GM06990 (cell line): ENCODE measurements around the gene HHIPL1.

Experiments used
- DNase-seq: peaks from one replicate; pipeline ENCODE4 v3.0.0-alpha.2; 2011; ENCODE audit not compliant: insufficient read length; ENCODE audit errors: extremely low read depth
- H3K27me3 ChIP-seq: replicated peaks from 2 replicates; pipeline ENCODE4 v1.6.0; 2011; ENCODE audit warnings: low read length; ENCODE audit not compliant: control insufficient read depth, insufficient read depth
- H3K36me3 ChIP-seq: 2 replicates; pipeline ENCODE4 v1.5.1; 2011; ENCODE audit warnings: low read length; ENCODE audit not compliant: control insufficient read depth, insufficient read depth
- H3K4me3 ChIP-seq: replicated peaks from 2 replicates; pipeline ENCODE4 v1.5.1; 2011; ENCODE audit warnings: low read depth, mild to moderate bottlenecking, control low read depth, low read length
- CTCF ChIP-seq: IDR thresholded peaks from 2 replicates; pipeline ENCODE4 v1.5.1; 2011; ENCODE audit warnings: low read length, control low read depth, mild to moderate bottlenecking, inconsistent platforms; ENCODE audit not compliant: insufficient read depth, poor library complexity, severe bottlenecking

HHIPL1 gene

DNA sequence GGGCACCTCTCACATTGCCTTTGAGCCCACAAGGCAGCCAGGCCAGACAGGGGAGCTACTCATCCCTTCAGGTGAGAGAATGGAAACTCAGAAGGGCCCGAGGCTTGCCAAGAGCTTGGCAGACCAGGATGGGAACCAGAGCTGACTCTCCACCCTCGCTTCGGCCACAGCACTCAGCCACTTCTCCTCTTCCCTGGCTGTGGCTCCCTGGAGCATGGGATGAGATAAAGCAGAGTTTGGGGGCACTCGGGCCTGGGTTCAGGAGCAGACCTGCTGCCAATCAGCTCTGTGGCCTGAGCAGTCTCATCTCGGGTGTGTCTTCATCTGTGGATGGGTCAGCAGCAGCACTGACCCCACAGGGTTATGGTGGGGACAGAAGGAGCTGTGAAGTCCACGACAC, 20.9 kb upstream of the HHIPL1 start:
- Histone ChIP-seq H3K4me3 (no peak overlapping the region), H3K27me3 (no peaks in the 10 kb centered on the region), H3K36me3 (no peaks in the 10 kb centered on the region)
- no peak for DNase-seq
- TF ChIP-seq CTCF: no peak

DNA sequence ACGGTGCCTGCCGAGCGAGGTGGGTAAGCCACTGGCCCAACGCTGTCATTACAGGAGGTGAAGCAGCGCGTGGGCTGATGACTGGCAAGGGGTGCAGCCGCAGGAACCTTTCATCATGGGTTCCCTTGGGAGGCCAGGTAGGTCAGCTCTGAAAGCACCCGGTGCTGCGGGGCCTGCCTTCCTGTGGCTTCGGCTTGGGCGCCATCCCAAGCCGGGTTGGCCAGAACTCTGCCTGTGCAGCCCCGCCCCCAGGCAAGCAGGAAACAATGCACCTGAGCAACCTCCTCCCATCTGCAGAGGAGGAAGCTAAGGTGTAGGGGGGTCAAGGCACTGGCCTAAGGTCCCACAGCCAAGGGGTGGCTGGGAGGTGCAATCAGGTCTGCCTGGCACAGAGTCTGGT, 20.0 kb upstream of the HHIPL1 start:
- H3K4me3 ChIP-seq: no peak overlapping the region
- no peaks in the 10 kb centered on the region for H3K36me3 ChIP-seq
- H3K27me3 ChIP-seq: no peaks in the 10 kb centered on the region
- DNase-seq: no peak
- TF ChIP-seq CTCF: no peak

DNA sequence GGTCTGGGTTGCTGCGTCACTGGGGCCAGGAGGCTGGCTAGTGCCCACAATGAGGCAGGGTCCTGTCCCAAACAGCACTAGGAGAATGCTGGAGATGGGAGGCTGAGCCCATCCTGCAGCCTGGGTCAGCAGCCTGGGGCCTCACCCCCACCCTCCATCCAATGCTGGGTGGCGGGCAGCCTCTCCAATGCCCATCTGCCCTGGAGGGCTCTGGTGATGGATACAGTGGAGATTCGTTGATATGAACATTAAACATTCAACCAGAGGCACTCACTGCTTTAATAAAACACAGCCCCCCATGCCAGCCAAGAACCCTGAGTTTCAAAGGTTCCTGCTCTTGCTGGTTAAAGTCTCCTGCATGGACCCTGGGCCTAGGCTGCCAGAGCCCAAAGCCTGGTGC, 19.5 kb upstream of the HHIPL1 start:
- Histone ChIP-seq H3K4me3 (no peak overlapping the region), H3K27me3 (no peaks in the 10 kb centered on the region), H3K36me3 (no peaks in the 10 kb centered on the region)
- no peak for TF ChIP-seq CTCF
- DNase-seq: no peak

DNA sequence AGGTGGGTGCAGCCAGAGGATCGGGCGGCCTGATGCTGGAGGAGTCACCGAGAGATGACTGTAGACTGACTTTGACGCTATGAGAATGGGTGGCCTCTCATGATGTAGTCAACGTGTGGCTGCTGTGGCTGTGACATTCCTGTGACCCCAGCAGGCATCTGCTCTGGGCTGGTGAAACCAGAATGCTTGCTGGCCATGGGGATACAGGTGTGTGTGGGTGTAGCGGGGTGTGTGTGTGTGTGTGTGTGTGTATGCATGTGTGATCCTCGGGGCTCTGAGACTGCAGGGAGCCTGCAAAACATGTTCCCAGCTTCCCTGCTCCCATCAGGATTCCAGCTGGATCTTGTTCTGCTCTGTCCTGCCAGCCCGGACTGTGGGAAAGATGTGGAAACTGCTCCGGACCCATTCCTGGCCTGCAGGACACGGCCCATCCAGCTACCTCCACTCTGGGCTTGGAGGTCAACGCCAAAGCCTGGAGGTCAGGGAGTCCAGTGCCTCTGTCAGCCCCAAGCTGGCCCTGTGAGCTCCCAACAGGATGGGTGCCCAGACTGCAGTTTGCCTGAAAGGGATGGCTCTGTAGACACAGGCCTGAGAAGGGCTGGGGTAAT, 18.8 kb upstream of the HHIPL1 start:
- TF ChIP-seq CTCF: no peak
- H3K36me3 ChIP-seq: no peaks in the 10 kb centered on the region
- H3K27me3 ChIP-seq: no peaks in the 10 kb centered on the region
- H3K4me3 ChIP-seq: no peak overlapping the region
- no peak for DNase-seq

DNA sequence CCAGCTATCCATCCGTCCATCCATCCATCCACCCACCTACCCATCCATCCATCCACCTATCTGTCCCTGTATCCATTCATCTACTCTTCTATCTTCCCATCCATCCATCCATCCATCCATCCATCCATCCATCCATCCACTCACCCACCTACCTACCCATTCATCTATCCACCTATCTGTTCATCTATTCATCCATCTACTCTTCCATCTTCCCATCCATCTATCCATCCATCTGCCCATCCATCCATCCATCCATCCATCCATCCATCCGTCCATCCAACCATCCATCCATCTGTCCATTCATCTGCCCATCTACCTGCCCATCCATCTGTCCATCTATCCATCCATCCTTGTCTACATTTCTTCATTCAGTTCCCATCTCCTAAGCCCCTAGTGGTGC, 17.8 kb upstream of the HHIPL1 start:
- no peak for TF ChIP-seq CTCF
- no peak for DNase-seq
- Histone ChIP-seq H3K27me3 (no peaks in the 10 kb centered on the region; the same call in 1 of the 2 replicates), H3K36me3 (no peaks in the 10 kb centered on the region), H3K4me3 (no peak overlapping the region)
